B cell (primary cell): ENCODE measurements around the gene LRRC8E. TPM values are rescaled to one million over a fixed set of nuclear protein-coding genes. Genes with fewer than 3 reads are reported as not detected.

Experiments
- ATAC-seq: fragments of 200-7000 bp; cut with Tn5 transposase; one replicate; pipeline ENCODE4 v1.10.0; 2021; ENCODE audit warnings: low read depth, mild to moderate bottlenecking, moderate number of reproducible peaks, moderate library complexity
- CTCF ChIA-PET: fragments of 350-600 bp; sonication (Branson Sonifier 250); formaldehyde crosslinking; loops from one replicate; lab custom pipeline; 2021; ENCODE audit warnings: antibody characterized with exemption, inconsistent platforms; lab: Charles Lee
- POLR2A ChIA-PET: fragments of 350-600 bp; sonication (Branson Sonifier 250); formaldehyde crosslinking; loops from one replicate; lab custom pipeline; 2021; ENCODE audit warnings: antibody characterized with exemption; lab: Charles Lee
- DNase-seq: peaks from one replicate; pipeline ENCODE4 v3.0.0; 2013
- H2AFZ ChIP-seq: 2 replicates; pipeline ENCODE4 v1.6.1; 2012; ENCODE audit warnings: mild to moderate bottlenecking, low read depth, low read length; ENCODE audit not compliant: insufficient read depth, poor library complexity, severe bottlenecking
- H3K27ac ChIP-seq, 2 donors: 1 replicate in 1 of 2; 2 replicates in 1 of 2; pipeline ENCODE4 v1.5.1; 2012 to 2013; ENCODE audit warnings: low read length in 2 of 2, mild to moderate bottlenecking in 2 of 2, moderate library complexity in 1 of 2
- H3K27me3 ChIP-seq, 4 experiments: fragments of 200-600 bp in 1 of 4; sonication (generic) in 1 of 4; replicated peaks in 1 of 4; 1 replicate in 2 of 4; 2 replicates in 2 of 4; pipeline versions ENCODE4 v1.6.1 to v1.7.0; 2013 to 2016; ENCODE audit warnings: low read length in 3 of 4, mild to moderate bottlenecking in 2 of 4, mixed read lengths in 1 of 4, moderate library complexity in 1 of 4; ENCODE audit not compliant: insufficient read depth in 4 of 4, control insufficient read depth in 3 of 4; ENCODE audit errors: control extremely low read depth in 1 of 4
- H3K36me3 ChIP-seq, 2 experiments: replicated peaks in 1 of 2; 1 replicate in 1 of 2; 2 replicates in 1 of 2; pipeline versions ENCODE4 v1.6.1 to v1.7.1; 2013; ENCODE audit warnings: low read length in 1 of 2; ENCODE audit not compliant: insufficient read depth in 2 of 2, control insufficient read depth in 1 of 2; ENCODE audit errors: control extremely low read depth in 1 of 2, extremely low read depth in 1 of 2
- H3K4me1 ChIP-seq, 2 donors: fragments of 200-600 bp in 1 of 2; sonication (generic) in 1 of 2; 1 replicate in 1 of 2; 2 replicates in 1 of 2; pipeline versions ENCODE4 v1.5.1 to v1.6.1; 2013 to 2017; ENCODE audit warnings: low read length in 2 of 2; ENCODE audit not compliant: control insufficient read depth in 2 of 2, insufficient read depth in 2 of 2
- H3K4me2 ChIP-seq: replicated peaks from 2 replicates; pipeline ENCODE3; 2012; ENCODE audit warnings: mild to moderate bottlenecking, low read depth, low read length; ENCODE audit not compliant: poor library complexity, severe bottlenecking
- H3K4me3 ChIP-seq, 5 experiments: fragments of 200-600 bp in 1 of 5; sonication (generic) in 1 of 5; 1 replicate in 3 of 5; 2 replicates in 2 of 5; pipeline versions ENCODE4 v1.5.1 to v1.7.0; 2011 to 2016; ENCODE audit warnings: low read length in 4 of 5, mild to moderate bottlenecking in 4 of 5, low read depth in 2 of 5, control low read depth in 1 of 5, moderate library complexity in 1 of 5; ENCODE audit not compliant: insufficient read depth in 1 of 5; ENCODE audit errors: control extremely low read depth in 1 of 5, extremely low read depth in 1 of 5
- H3K79me2 ChIP-seq: fragments of 200-600 bp; sonication (generic); one replicate; pipeline ENCODE4 v1.6.0; 2016; ENCODE audit warnings: low read length; ENCODE audit not compliant: control insufficient read depth, insufficient read depth
- H3K9ac ChIP-seq: fragments of 200-600 bp; sonication (generic); 2 replicates; pipeline ENCODE4 v1.6.1; 2017; ENCODE audit warnings: mild to moderate bottlenecking, low read length, moderate library complexity
- H3K9me3 ChIP-seq, 3 donors: one replicate each; pipeline versions ENCODE4 v1.6.1 to v1.7.1; 2013; ENCODE audit warnings: low read length in 2 of 3; ENCODE audit not compliant: control insufficient read depth in 2 of 3, insufficient read depth in 1 of 3; ENCODE audit errors: control extremely low read depth in 1 of 3
- H4K20me1 ChIP-seq: 2 replicates; pipeline ENCODE4 v1.6.0; 2012; ENCODE audit warnings: mild to moderate bottlenecking, low read length; ENCODE audit not compliant: insufficient read depth, control insufficient read depth, poor library complexity, severe bottlenecking
- H3K27ac Mint-ChIP-seq: one replicate; pipeline ENCODE4 v1.8.0; 2021; ENCODE audit warnings: mixed read lengths
- H3K27me3 Mint-ChIP-seq: one replicate; pipeline ENCODE4 v1.8.0; 2021; ENCODE audit warnings: mixed read lengths
- H3K4me1 Mint-ChIP-seq: one replicate; pipeline ENCODE4 v1.8.0; 2021; ENCODE audit warnings: mixed read lengths
- H3K4me3 Mint-ChIP-seq: one replicate; pipeline ENCODE4 v1.8.0; 2021; ENCODE audit warnings: mixed read lengths
- H3K9me3 Mint-ChIP-seq: one replicate; pipeline ENCODE4 v1.8.0; 2022; ENCODE audit warnings: mixed read lengths; ENCODE audit not compliant: insufficient read depth
- CTCF ChIP-seq: fragments of 200-600 bp; IDR thresholded peaks from one replicate; pipeline ENCODE4 v1.8.0; 2022; ENCODE audit warnings: antibody characterized with exemption, mild to moderate bottlenecking
- EZH2 ChIP-seq: IDR thresholded peaks from 2 replicates; pipeline ENCODE4 v1.6.1; 2012; ENCODE audit warnings: borderline replicate concordance, low read depth, mild to moderate bottlenecking, moderate library complexity, low read length; ENCODE audit not compliant: insufficient read depth, poor library complexity, severe bottlenecking
- WGBS: methylation state at CpG from one replicate; pipeline ENCODE4 v1.1.5; 2013; ENCODE audit warnings: missing lambda C conversion rate; ENCODE audit not compliant: insufficient coverage; 5-methylcytosine and 5-hydroxymethylcytosine counted together
- intact Hi-C: fragments of 100-400 bp; cut with micrococcal nuclease; formaldehyde crosslinking; loops from one replicate; pipeline ENCODE4 v1.10.0; 2022
- polyA plus RNA-seq: library from polyadenylated mRNA; depleted of rRNA; stranded (reverse); fragments of >200 nt; gene quantifications from 2 replicates; pipeline ENCODE4 v1.2.3, GENCODE V29; 2012
- total RNA-seq, 2 donors: library from RNA; stranded (reverse); fragments of 120-200 nt in 1 of 2; gene quantifications; 1 replicate in 1 of 2; 2 replicates in 1 of 2; pipeline versions ENCODE4 v1.2.3 to v1.2.4, GENCODE V29; 2013 to 2022

Gene LRRC8E
- total and polyA plus RNA-seq, 2 donors (not counting 1 experiment from before 2014, with no cell fraction given): not detected

- Mint-ChIP-seq H3K4me3 (no peak overlapping the region), H3K9me3 (no peaks in the 10 kb centered on the region), H3K27ac (no peak overlapping the region), H3K4me1 (peaks cover 8% of the 10 kb centered on the region), H3K27me3 (peaks cover 3% of the 10 kb centered on the region)
- ChIA-PET CTCF (no interaction called here), POLR2A (no interaction called here)
- H3K79me2 ChIP-seq: no peaks in the 10 kb centered on the region
- no peak overlapping the region for H2AFZ ChIP-seq
- peaks cover 0 to 3% (median 0%) of the 10 kb centered on the region in 3 donors for H3K9me3 ChIP-seq
- H3K4me3 ChIP-seq: no peak overlapping the region
- H3K27ac ChIP-seq: no peak overlapping the region
- DNase-seq: no peak
- no peak overlapping the region for H3K9ac ChIP-seq
- intact Hi-C loops: loop anchor here (5.0 kb wide), 1 partner anchor 91 kb away; the partner anchor contains the start of gene TIMM44
- TF ChIP-seq CTCF (no peak), EZH2 (no peak)
- peaks cover 0 to 15% (median 0%) of the 10 kb centered on the region in 4 experiments for H3K27me3 ChIP-seq
- H3K36me3 ChIP-seq: no peaks in the 10 kb centered on the region
- peaks cover 6 to 7% of the 10 kb centered on the region in 2 donors for H3K4me1 ChIP-seq
- no peak overlapping the region for H3K4me2 ChIP-seq
- H4K20me1 ChIP-seq: no peaks in the 10 kb centered on the region
- ATAC-seq: no peak
- 95% methylated on average over 12 of the region's 19 CpGs for WGBS
Measured at GRCh38 chr19:7850945-7851622, 37.2 kb upstream of the LRRC8E start.
